GM12878 (cell line): ENCODE results near the gene PTPRN2. TPM values are rescaled to one million over a fixed set of nuclear protein-coding genes. Genes with fewer than 3 reads are reported as not detected.

ENCODE experiments used
- ATAC-seq: fragments of 200-7000 bp; cut with Tn5 transposase; 3 replicates; pipeline ENCODE4 v1.9.1; 2020; ENCODE audit warnings: mild to moderate bottlenecking, moderate library complexity
- BruUV-seq: library from RNA; stranded (reverse); fragments of 400-500 nt; replicated peaks from 2 replicates; lab custom pipeline; 2021; lab: Mats Ljungman, UMichigan
- CTCF ChIA-PET: fragments of 300-600 bp; sonication (Branson Sonifier 250); formaldehyde crosslinking; extraction: SDS; loops from one replicate; lab custom pipeline; 2021; ENCODE audit warnings: inconsistent platforms; lab: Yijun Ruan, JAX
- POLR2A ChIA-PET: fragments of 350-600 bp; formaldehyde crosslinking; extraction: SDS; loops from one replicate; lab custom pipeline; 2021; ENCODE audit warnings: inconsistent platforms; lab: Charles Lee
- RAD21 ChIA-PET: fragments of 300-600 bp; sonication (Branson Sonifier 250); formaldehyde crosslinking; loops from one replicate; lab custom pipeline; 2023; ENCODE audit warnings: antibody characterized with exemption; ENCODE audit not compliant: unreplicated experiment; lab: Charles Lee
- SMC1A ChIA-PET: fragments of 300-600 bp; sonication (Branson Sonifier 250); formaldehyde crosslinking; loops from one replicate; lab custom pipeline; 2023; ENCODE audit not compliant: unreplicated experiment, uncharacterized antibody; lab: Charles Lee
- DNase-seq: peaks from one replicate; pipeline ENCODE4 v3.0.0-alpha.2; 2011; ENCODE audit warnings: low read depth, low spot score
- FAIRE-seq: peaks from 3 replicates; lab custom pipeline; 2011; peaks lifted over from hg19 to GRCh38; lab: Jason Lieb, UNC
- H2AFZ ChIP-seq: 2 replicates; pipeline ENCODE4 v1.6.0; 2011; ENCODE audit warnings: low read depth, low read length, control low read depth; ENCODE audit not compliant: control insufficient read depth
- H3K27ac ChIP-seq: 2 replicates; pipeline ENCODE4 v1.5.1; 2011; ENCODE audit warnings: control low read depth; ENCODE audit not compliant: control insufficient read depth, insufficient read depth
- H3K27me3 ChIP-seq, 2 experiments: replicated peaks in 1 of 2; 2 replicates each; pipeline versions ENCODE4 v1.6.0 to v1.6.1; 2011; ENCODE audit warnings: low read length in 1 of 2; ENCODE audit not compliant: control insufficient read depth in 2 of 2, insufficient read depth in 2 of 2
- H3K36me3 ChIP-seq, 2 experiments: 2 replicates each; pipeline ENCODE4 v1.5.1; 2011; ENCODE audit warnings: low read length in 1 of 2; ENCODE audit not compliant: control insufficient read depth in 2 of 2, insufficient read depth in 2 of 2
- H3K4me1 ChIP-seq: 2 replicates; pipeline ENCODE4 v1.6.1; 2011; ENCODE audit warnings: mild to moderate bottlenecking, low read length, moderate library complexity, mixed read lengths; ENCODE audit not compliant: control insufficient read depth, insufficient read depth
- H3K4me2 ChIP-seq: 2 replicates; pipeline ENCODE4 v1.6.0; 2011; ENCODE audit warnings: control low read depth; ENCODE audit not compliant: control insufficient read depth, insufficient read depth
- H3K4me3 ChIP-seq: fragments of 200-600 bp; sonication (generic); 2 replicates; pipeline ENCODE4 v1.5.1; 2016
- H3K79me2 ChIP-seq: 2 replicates; pipeline ENCODE4 v1.6.0; 2011; ENCODE audit warnings: low read length; ENCODE audit not compliant: control insufficient read depth, insufficient read depth
- H3K9ac ChIP-seq: 2 replicates; pipeline ENCODE4 v1.8.0; 2011; ENCODE audit warnings: low read length, control low read depth, mixed read lengths; ENCODE audit not compliant: control insufficient read depth, insufficient read depth
- H3K9me3 ChIP-seq: replicated peaks from 3 replicates; pipeline ENCODE4 v1.5.1; 2011; ENCODE audit warnings: mild to moderate bottlenecking, low read length; ENCODE audit not compliant: control insufficient read depth, insufficient read depth
- H4K20me1 ChIP-seq: 2 replicates; pipeline ENCODE4 v1.6.0; 2011; ENCODE audit not compliant: control insufficient read depth, insufficient read depth
- BACH1 ChIP-seq: fragments of 450-650 bp; IDR thresholded peaks from 2 replicates; pipeline ENCODE4 v1.6.1; 2017; ENCODE audit warnings: mild to moderate bottlenecking, borderline replicate concordance
- BHLHE40 ChIP-seq, 2 experiments: fragments of 450-650 bp in 1 of 2; IDR thresholded peaks; 2 replicates each; pipeline ENCODE4 v1.6.1; 2011 to 2017; ENCODE audit warnings: low read depth in 2 of 2, borderline replicate concordance in 1 of 2, improper control_type of control experiment in 1 of 2, low read length in 1 of 2, mild to moderate bottlenecking in 1 of 2
- CHD1 ChIP-seq: IDR thresholded peaks from 2 replicates; pipeline ENCODE4 v1.6.1; 2012; ENCODE audit warnings: low read depth, low read length, improper control_type of control experiment
- CREB1 ChIP-seq: IDR thresholded peaks from 2 replicates; pipeline ENCODE4 v1.6.1; 2012; ENCODE audit warnings: low read depth, mild to moderate bottlenecking, inconsistent platforms
- DPF2 ChIP-seq: fragments of 450-650 bp; IDR thresholded peaks from 2 replicates; pipeline ENCODE4 v1.6.1; 2017; ENCODE audit warnings: mild to moderate bottlenecking
- EZH2 ChIP-seq: IDR thresholded peaks from 2 replicates; pipeline ENCODE4 v1.6.1; 2012; ENCODE audit warnings: low read depth, mild to moderate bottlenecking, control low read depth, inconsistent platforms, low read length, borderline replicate concordance; ENCODE audit not compliant: control insufficient read depth
- GATAD2B ChIP-seq: fragments of 450-650 bp; conservative IDR thresholded peaks from 2 replicates; pipeline ENCODE4 v1.6.1; 2017; ENCODE audit warnings: low read depth, mild to moderate bottlenecking, moderate library complexity
- HDAC6 ChIP-seq: fragments of 200-600 bp; sonication (generic); IDR thresholded peaks from one replicate; pipeline ENCODE4 v1.8.0; 2017; ENCODE audit warnings: antibody characterized with exemption; ENCODE audit not compliant: unreplicated experiment
- IRF5 ChIP-seq: fragments of 450-650 bp; IDR thresholded peaks from 2 replicates; pipeline ENCODE4 v1.6.1; 2017; ENCODE audit warnings: borderline replicate concordance
- JUNB ChIP-seq: IDR thresholded peaks from 2 replicates; pipeline ENCODE4 v1.6.1; 2016; ENCODE audit warnings: antibody characterized with exemption, mild to moderate bottlenecking
- LARP7 ChIP-seq: fragments of 450-650 bp; IDR thresholded peaks from 2 replicates; pipeline ENCODE4 v1.6.1; 2017; ENCODE audit warnings: mild to moderate bottlenecking
- MLLT1 ChIP-seq: fragments of 450-650 bp; IDR thresholded peaks from 2 replicates; pipeline ENCODE4 v1.6.1; 2016; ENCODE audit warnings: mild to moderate bottlenecking
- MXI1 ChIP-seq: fragments of 150-350 bp; IDR thresholded peaks from 2 replicates; pipeline ENCODE4 v1.6.1; 2011; ENCODE audit warnings: low read depth, mild to moderate bottlenecking, inconsistent platforms, low read length, improper control_type of control experiment
- MYB ChIP-seq: fragments of 150-350 bp; IDR thresholded peaks from 2 replicates; pipeline ENCODE4 v1.6.1; 2014; ENCODE audit warnings: mild to moderate bottlenecking, low read depth, low read length, borderline replicate concordance
- NR2F1 ChIP-seq: fragments of 450-650 bp; conservative IDR thresholded peaks from 2 replicates; pipeline ENCODE4 v1.6.1; 2017; ENCODE audit warnings: mild to moderate bottlenecking
- PAX5 ChIP-seq: IDR thresholded peaks from 2 replicates; pipeline ENCODE4 v1.6.1; 2011; ENCODE audit warnings: low read depth, low read length, borderline replicate concordance
- SRF ChIP-seq, 2 experiments: IDR thresholded peaks; 2 replicates each; pipeline ENCODE4 v1.6.1; 2011; ENCODE audit warnings: low read depth in 2 of 2, low read length in 2 of 2, mild to moderate bottlenecking in 1 of 2, moderate library complexity in 1 of 2
- ZNF24 ChIP-seq: fragments of 450-650 bp; IDR thresholded peaks from 2 replicates; pipeline ENCODE4 v1.6.1; 2017; ENCODE audit warnings: antibody characterized with exemption, mild to moderate bottlenecking
- ZNF274 ChIP-seq: IDR thresholded peaks from one replicate; pipeline ENCODE4 v1.8.0; 2011; ENCODE audit not compliant: insufficient read length, insufficient read depth
- WGBS: methylation state at CpG from one replicate; pipeline ENCODE4 v1.1.6; 2016; ENCODE audit warnings: low lambda C conversion rate; ENCODE audit not compliant: insufficient replicate concordance, insufficient coverage; ENCODE audit errors: missing lambda C conversion rate; 5-methylcytosine and 5-hydroxymethylcytosine counted together
- in situ Hi-C: fragments of 300-500 bp; cut with MboI; formaldehyde crosslinking; loops from 9 replicates; pipeline ENCODE4 v1.14.3; 2018; ENCODE audit warnings: mixed read lengths
- intact Hi-C: fragments of 100-400 bp; cut with micrococcal nuclease; formaldehyde crosslinking; loops from one replicate; pipeline ENCODE4 v1.14.2; 2022; ENCODE audit not compliant: unreplicated experiment
- polyA plus RNA-seq, 11 experiments: library from polyadenylated mRNA; depleted of rRNA in 4 of 11; unstranded in 6 of 11; stranded (reverse) in 5 of 11; fragments of >200 nt; fragmentation: Nextera tagmentation in 4 of 11; fragmentation: Illumina TruSeq in 1 of 11; extraction: Ambion mirVana in 4 of 11; extraction: Trizol in 1 of 11; gene quantifications; 1 replicate in 1 of 11; 2 replicates in 10 of 11; pipeline versions ENCODE4 v1.2.1 to v1.2.3, GENCODE V29; 2011 to 2016; ENCODE audit warnings: inconsistent platforms in 2 of 11, missing spikeins in 2 of 11, low read depth in 1 of 11
- total RNA-seq, 4 experiments: library from RNA; depleted of rRNA in 3 of 4; stranded (reverse); fragments of >200 nt in 3 of 4; fragmentation: Illumina TruSeq in 1 of 4; extraction: Trizol in 1 of 4; gene quantifications; 2 replicates each; pipeline versions ENCODE4 v1.2.1 to v1.2.3, GENCODE V29; 2013 to 2021
- TF ChIP-seq, protein P1 (sequence below): IDR thresholded peaks from 2 replicates; pipeline ENCODE4 v1.6.1; 2011; ENCODE audit warnings: low read depth, low read length, improper control_type of control experiment, borderline replicate concordance

Gene PTPRN2
- total and polyA plus RNA-seq, 10 of the 15 experiments (the other 5 are each of a cell fraction or from before 2014, with no cell fraction given): 5.4 TPM; not detected in 9

DNA sequence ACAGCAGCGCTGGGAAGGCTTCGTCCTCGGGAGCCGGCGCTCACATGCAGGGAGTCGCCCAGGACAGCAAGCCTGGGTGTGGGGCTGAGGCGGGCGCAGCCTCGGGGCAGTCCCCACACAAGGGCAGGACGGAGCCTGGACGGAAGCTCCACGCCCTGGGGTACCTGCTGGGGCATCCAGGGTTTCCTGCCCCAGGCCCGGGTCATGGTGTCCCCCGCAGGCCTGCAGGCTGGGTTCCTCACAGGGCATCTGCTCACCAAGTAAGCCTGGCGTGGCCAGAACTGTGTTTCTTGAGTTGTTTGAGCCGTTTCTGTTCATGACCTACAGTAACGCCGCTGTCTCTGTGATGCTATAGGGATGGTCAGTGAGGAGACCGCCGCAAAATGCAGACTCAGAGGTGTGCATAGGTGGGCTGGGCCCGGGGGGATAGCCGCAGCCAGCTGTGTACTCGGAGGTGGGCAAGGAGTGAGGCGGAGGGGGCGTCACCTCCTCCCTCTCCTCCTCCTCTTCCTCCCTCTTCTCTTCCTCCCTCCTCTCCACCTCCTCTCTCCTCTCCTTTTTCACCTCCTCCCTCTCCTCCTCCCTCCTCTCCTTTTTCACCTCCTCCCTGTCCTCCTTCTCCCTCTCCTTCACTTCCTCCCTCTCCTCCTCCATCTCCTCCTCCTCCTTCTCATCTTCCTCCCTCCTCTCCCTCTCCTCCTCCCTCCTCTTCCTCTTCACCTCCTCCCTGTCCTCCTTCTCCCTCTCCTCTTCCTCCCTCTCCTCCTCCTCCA is 811.9 kb downstream of the PTPRN2 start:
- H3K4me3 ChIP-seq: no peak overlapping the region
- no peak overlapping the region for H3K4me2 ChIP-seq
- RAD21 ChIA-PET: no interaction called here
- SMC1A ChIA-PET: no interaction called here
- no peak overlapping the region for H3K9ac ChIP-seq
- no peak overlapping the region for H3K27ac ChIP-seq
- intact Hi-C loops: no loop called here
- H2AFZ ChIP-seq: no peak overlapping the region
- POLR2A ChIA-PET: no interaction called here
- ATAC-seq (no peak), DNase-seq (no peak)
- no peaks in the 10 kb centered on the region for H3K4me1 ChIP-seq
- no peaks in the 10 kb centered on the region for H4K20me1 ChIP-seq
- no peaks in the 10 kb centered on the region for H3K79me2 ChIP-seq
- TF ChIP-seq ZNF274 (no peak), MYB (no peak), MLLT1 (no peak), DPF2 (no peak), GATAD2B (no peak), IRF5 (no peak), EZH2 (no peak), ZNF24 (no peak), JUNB (no peak), MXI1 (no peak), HDAC6 (no peak), NR2F1 (no peak), LARP7 (no peak), CREB1 (no peak), SRF (IDR thresholded peaks at IDR 0.05; ENCODE audit: low read depth in 2 of 2, low read length in 2 of 2) (no peak), PAX5 (no peak), BHLHE40 (IDR thresholded peaks at IDR 0.05; ENCODE audit: borderline replicate concordance in 1 of 2, low read depth in 2 of 2, low read length in 1 of 2) (no peak), BACH1 (no peak), CHD1 (no peak)
- TF ChIP-seq, protein P1, sequence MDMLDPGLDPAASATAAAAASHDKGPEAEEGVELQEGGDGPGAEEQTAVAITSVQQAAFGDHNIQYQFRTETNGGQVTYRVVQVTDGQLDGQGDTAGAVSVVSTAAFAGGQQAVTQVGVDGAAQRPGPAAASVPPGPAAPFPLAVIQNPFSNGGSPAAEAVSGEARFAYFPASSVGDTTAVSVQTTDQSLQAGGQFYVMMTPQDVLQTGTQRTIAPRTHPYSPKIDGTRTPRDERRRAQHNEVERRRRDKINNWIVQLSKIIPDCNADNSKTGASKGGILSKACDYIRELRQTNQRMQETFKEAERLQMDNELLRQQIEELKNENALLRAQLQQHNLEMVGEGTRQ: no peak
- TF ChIP-seq, all 136 proteins: peak for 0
- no TSS peak for BruUV-seq
- no peak for FAIRE-seq
- no peaks in the 10 kb centered on the region; the same call in 2 of the 3 replicates for H3K9me3 ChIP-seq
- H3K27me3 ChIP-seq: no peaks in the 10 kb centered on the region
- 20% methylated on average over 14 of the region's 25 CpGs for WGBS
- CTCF ChIA-PET: no interaction called here
- H3K36me3 ChIP-seq: no peaks in the 10 kb centered on the region
- in situ Hi-C loops: no loop called here
